Natural killer cell (primary cell): ENCODE measurements around the gene CEP170B. TPM values are rescaled to one million over a fixed set of nuclear protein-coding genes. Genes with fewer than 3 reads are reported as not detected.

Source experiments
- ATAC-seq, 3 donors: fragments of 150-1000 bp in 2 of 3; fragments of 200-7000 bp in 1 of 3; cut with Tn5 transposase; 1 replicate in 1 of 3; 2 replicates in 2 of 3; pipeline ENCODE4 v1.10.0; 2021; ENCODE audit warnings: mild to moderate bottlenecking in 2 of 3, moderate library complexity in 2 of 3
- DNase-seq, 2 donors: peaks; one replicate each; pipeline versions ENCODE4 v3.0.0 to v3.0.0-alpha.2; 2013 to 2021; ENCODE audit warnings: mixed read lengths in 1 of 2
- H3K27ac ChIP-seq: one replicate; pipeline ENCODE4 v1.5.1; 2013; ENCODE audit warnings: mild to moderate bottlenecking, low read length
- H3K27me3 ChIP-seq: one replicate; pipeline ENCODE4 v1.6.1; 2013; ENCODE audit warnings: low read length; ENCODE audit not compliant: control insufficient read depth, insufficient read depth
- H3K36me3 ChIP-seq: one replicate; pipeline ENCODE4 v1.6.1; 2013; ENCODE audit warnings: low read length; ENCODE audit not compliant: control insufficient read depth, insufficient read depth
- H3K4me1 ChIP-seq: one replicate; pipeline ENCODE4 v1.6.1; 2013; ENCODE audit warnings: low read length; ENCODE audit not compliant: control insufficient read depth, insufficient read depth
- H3K4me3 ChIP-seq: one replicate; pipeline ENCODE4 v1.5.1; 2013; ENCODE audit warnings: low read length
- H3K9me3 ChIP-seq: one replicate; pipeline ENCODE4 v1.6.1; 2013; ENCODE audit warnings: low read length; ENCODE audit not compliant: control insufficient read depth, insufficient read depth
- H3K27ac Mint-ChIP-seq, 2 donors: one replicate each; pipeline ENCODE4 v1.8.0; 2022; ENCODE audit warnings: mild to moderate bottlenecking in 2 of 2, mixed read lengths in 2 of 2, moderate library complexity in 1 of 2
- H3K27me3 Mint-ChIP-seq, 2 donors: one replicate each; pipeline ENCODE4 v1.8.0; 2022; ENCODE audit warnings: low read depth in 2 of 2, mixed read lengths in 2 of 2
- H3K36me3 Mint-ChIP-seq: one replicate; pipeline ENCODE4 v1.8.0; 2022; ENCODE audit warnings: mixed read lengths
- H3K4me1 Mint-ChIP-seq, 2 donors: one replicate each; pipeline ENCODE4 v1.8.0; 2022; ENCODE audit warnings: mixed read lengths in 2 of 2
- H3K4me3 Mint-ChIP-seq: one replicate; pipeline ENCODE4 v1.8.0; 2022; ENCODE audit warnings: mild to moderate bottlenecking, moderate library complexity, mixed read lengths
- H3K9me3 Mint-ChIP-seq, 2 donors: one replicate each; pipeline ENCODE4 v1.8.0; 2022; ENCODE audit warnings: mixed read lengths in 2 of 2
- WGBS: methylation state at CpG from one replicate; pipeline ENCODE4 v1.1.7; 2013; ENCODE audit warnings: missing lambda C conversion rate; ENCODE audit not compliant: insufficient coverage; 5-methylcytosine and 5-hydroxymethylcytosine counted together
- intact Hi-C: fragments of 100-400 bp; cut with micrococcal nuclease; formaldehyde crosslinking; loops from one replicate; pipeline ENCODE4 v1.14.2; 2022
- total RNA-seq, 4 donors: library from RNA; stranded (reverse); fragments of 120-200 nt in 1 of 4; gene quantifications; one replicate each; pipeline versions ENCODE4 v1.2.3 to v1.2.4, GENCODE V29; 2013 to 2022
- TF ChIP-seq, protein P1 (sequence below): fragments of 200-600 bp; IDR thresholded peaks from one replicate; pipeline ENCODE4 v1.8.0; 2022; ENCODE audit warnings: antibody characterized with exemption

The CEP170B gene
- total RNA-seq, 3 donors from 2014 or later (not counting 1 experiment from before 2014, with no cell fraction given) = 0.24 to 0.72 (median 0.30) TPM

DNA sequence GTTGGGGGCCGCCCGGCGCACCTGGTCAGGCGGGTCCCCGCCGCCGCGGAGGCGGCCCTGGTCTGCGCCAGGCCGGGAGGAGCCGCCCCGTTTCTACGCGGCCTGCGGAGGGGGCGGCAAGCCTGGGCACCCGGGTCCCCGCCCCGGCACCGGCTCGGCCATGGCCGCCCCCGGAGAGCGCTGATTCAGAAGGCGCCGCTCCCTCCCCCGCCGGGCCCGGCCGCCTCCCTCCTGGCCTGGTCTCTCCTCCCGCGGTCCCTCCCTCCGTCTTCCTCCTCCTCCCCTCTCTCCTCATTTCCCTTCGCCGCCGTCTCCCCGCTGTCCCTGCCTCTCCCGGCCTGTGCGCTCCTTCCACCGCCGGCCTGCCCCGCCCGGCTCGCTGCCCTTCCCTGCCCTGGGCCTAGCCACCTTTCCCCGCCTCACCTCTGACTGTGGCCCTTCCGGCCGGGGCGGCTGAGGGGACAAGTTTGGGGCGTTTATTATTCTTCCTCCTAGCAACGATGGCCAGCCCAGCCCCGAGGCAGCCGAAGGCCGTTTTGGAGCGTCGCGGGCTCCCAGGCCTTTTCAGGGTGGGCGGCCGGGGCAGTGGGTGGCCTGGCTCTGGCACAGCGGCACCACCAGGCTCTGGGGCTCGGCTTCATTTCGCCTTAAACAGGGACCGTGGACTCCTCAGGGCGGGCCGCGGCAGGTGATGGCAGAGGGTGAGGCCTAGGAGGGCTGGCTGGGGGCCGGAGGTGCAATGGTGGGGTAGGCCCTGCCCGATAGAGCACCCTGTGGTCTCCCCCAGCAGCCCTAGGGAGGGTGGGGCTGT, 768 bp downstream of the CEP170B start:
- 14% methylated on average over 68 of the region's 68 CpGs for WGBS
- Histone ChIP-seq H3K27ac (no peak overlapping the region), H3K9me3 (no peaks in the 10 kb centered on the region), H3K4me1 (peaks cover 15% of the 10 kb centered on the region), H3K4me3 (no peak overlapping the region), H3K27me3 (peaks cover 15% of the 10 kb centered on the region), H3K36me3 (no peaks in the 10 kb centered on the region)
- TF ChIP-seq, protein P1, sequence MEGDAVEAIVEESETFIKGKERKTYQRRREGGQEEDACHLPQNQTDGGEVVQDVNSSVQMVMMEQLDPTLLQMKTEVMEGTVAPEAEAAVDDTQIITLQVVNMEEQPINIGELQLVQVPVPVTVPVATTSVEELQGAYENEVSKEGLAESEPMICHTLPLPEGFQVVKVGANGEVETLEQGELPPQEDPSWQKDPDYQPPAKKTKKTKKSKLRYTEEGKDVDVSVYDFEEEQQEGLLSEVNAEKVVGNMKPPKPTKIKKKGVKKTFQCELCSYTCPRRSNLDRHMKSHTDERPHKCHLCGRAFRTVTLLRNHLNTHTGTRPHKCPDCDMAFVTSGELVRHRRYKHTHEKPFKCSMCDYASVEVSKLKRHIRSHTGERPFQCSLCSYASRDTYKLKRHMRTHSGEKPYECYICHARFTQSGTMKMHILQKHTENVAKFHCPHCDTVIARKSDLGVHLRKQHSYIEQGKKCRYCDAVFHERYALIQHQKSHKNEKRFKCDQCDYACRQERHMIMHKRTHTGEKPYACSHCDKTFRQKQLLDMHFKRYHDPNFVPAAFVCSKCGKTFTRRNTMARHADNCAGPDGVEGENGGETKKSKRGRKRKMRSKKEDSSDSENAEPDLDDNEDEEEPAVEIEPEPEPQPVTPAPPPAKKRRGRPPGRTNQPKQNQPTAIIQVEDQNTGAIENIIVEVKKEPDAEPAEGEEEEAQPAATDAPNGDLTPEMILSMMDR = no peak
- H3K36me3 Mint-ChIP-seq = no peaks in the 10 kb centered on the region
- intact Hi-C loops = no loop called here
- peaks cover 8 to 29% of the 10 kb centered on the region in 2 donors for H3K27me3 Mint-ChIP-seq
- H3K27ac Mint-ChIP-seq = peak overlapping the region in 1 of 2 donors; percentile 61
- H3K4me1 Mint-ChIP-seq = peaks cover 0 to 6% of the 10 kb centered on the region in 2 donors
- ATAC-seq (peak in 2 of 3 donors; percentile 51 to 65), DNase-seq (peak in 1 of 2 donors; percentile 36)
- no peaks in the 10 kb centered on the region for H3K9me3 Mint-ChIP-seq
- H3K4me3 Mint-ChIP-seq = peak overlapping the region; percentile 78

- peaks cover 15% of the 10 kb centered on the region for H3K4me1 ChIP-seq
- H3K36me3 Mint-ChIP-seq = no peaks in the 10 kb centered on the region
- no peak for ATAC-seq
- peaks cover 0 to 6% of the 10 kb centered on the region in 2 donors for H3K4me1 Mint-ChIP-seq
- H3K27ac ChIP-seq = no peak overlapping the region
- H3K4me3 Mint-ChIP-seq = peak overlapping the region; percentile 78
- H3K4me3 ChIP-seq = no peak overlapping the region
- DNase-seq = no peak
- H3K27me3 Mint-ChIP-seq = peaks cover 8 to 29% of the 10 kb centered on the region in 2 donors
- WGBS = 92% methylated on average over 12 of the region's 12 CpGs
- no peaks in the 10 kb centered on the region for H3K9me3 Mint-ChIP-seq
- intact Hi-C loops = no loop called here
- no peaks in the 10 kb centered on the region for H3K9me3 ChIP-seq
- H3K27me3 ChIP-seq = peaks cover 15% of the 10 kb centered on the region
- no peaks in the 10 kb centered on the region for H3K36me3 ChIP-seq
- no peak overlapping the region for H3K27ac Mint-ChIP-seq
- TF ChIP-seq, protein P1 = no peak
These were observed 1.6 kb downstream of the CEP170B start for GRCh38 chr14:104866451-104867370.

GRCh38 chr14:104867371-104868059, 2.4 kb downstream of the CEP170B start:
- H3K27ac ChIP-seq = no peak overlapping the region
- H3K4me3 Mint-ChIP-seq = peak overlapping the region; percentile 78
- H3K27me3 Mint-ChIP-seq = peaks cover 8 to 29% of the 10 kb centered on the region in 2 donors
- TF ChIP-seq, protein P1 = no peak
- peaks cover 5 to 6% of the 10 kb centered on the region in 2 donors for H3K4me1 Mint-ChIP-seq
- no peaks in the 10 kb centered on the region for H3K9me3 Mint-ChIP-seq
- H3K27me3 ChIP-seq = peaks cover 15% of the 10 kb centered on the region
- H3K4me3 ChIP-seq = no peak overlapping the region
- no peaks in the 10 kb centered on the region for H3K36me3 Mint-ChIP-seq
- H3K4me1 ChIP-seq = peaks cover 17% of the 10 kb centered on the region
- no peak for ATAC-seq
- H3K36me3 ChIP-seq = no peaks in the 10 kb centered on the region
- intact Hi-C loops = no loop called here
- H3K27ac Mint-ChIP-seq = no peak overlapping the region
- no peak for DNase-seq
- 92% methylated on average over 6 of the region's 6 CpGs for WGBS
- no peaks in the 10 kb centered on the region for H3K9me3 ChIP-seq
